ENCODE data around the gene TSPAN6.

DNA sequence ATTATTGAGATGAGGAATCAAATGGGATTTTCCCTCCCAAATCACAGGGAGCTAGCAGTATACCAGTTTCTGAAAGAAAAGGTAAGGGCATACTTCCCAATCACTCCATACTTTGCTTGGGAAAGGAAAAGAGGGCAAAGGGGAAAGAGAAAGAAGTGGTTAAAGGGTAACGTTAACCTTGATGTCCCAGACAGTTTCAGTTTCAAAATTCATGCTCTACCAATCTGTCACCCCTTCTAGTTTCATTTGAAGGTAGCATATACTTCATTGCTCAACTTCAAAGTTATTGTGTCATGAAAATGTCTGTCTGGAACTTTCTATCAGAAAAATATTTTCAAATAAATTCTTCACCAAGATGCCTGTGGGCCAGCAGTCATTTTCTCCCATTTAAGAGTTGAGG, 35.8 kb downstream of the TSPAN6 start:
- TF ChIP-seq, protein P1, sequence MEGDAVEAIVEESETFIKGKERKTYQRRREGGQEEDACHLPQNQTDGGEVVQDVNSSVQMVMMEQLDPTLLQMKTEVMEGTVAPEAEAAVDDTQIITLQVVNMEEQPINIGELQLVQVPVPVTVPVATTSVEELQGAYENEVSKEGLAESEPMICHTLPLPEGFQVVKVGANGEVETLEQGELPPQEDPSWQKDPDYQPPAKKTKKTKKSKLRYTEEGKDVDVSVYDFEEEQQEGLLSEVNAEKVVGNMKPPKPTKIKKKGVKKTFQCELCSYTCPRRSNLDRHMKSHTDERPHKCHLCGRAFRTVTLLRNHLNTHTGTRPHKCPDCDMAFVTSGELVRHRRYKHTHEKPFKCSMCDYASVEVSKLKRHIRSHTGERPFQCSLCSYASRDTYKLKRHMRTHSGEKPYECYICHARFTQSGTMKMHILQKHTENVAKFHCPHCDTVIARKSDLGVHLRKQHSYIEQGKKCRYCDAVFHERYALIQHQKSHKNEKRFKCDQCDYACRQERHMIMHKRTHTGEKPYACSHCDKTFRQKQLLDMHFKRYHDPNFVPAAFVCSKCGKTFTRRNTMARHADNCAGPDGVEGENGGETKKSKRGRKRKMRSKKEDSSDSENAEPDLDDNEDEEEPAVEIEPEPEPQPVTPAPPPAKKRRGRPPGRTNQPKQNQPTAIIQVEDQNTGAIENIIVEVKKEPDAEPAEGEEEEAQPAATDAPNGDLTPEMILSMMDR (IDR thresholded peaks at IDR 0.05; ENCODE audit: insufficient read depth, low read depth, low read length), result no peak
- no peak for TF ChIP-seq EZH2 (IDR thresholded peaks at IDR 0.05; ENCODE audit: insufficient read depth, low read length)
